Renal pelvis (tissue), 12 donors: Measurements from ENCODE around the gene AP4B1. TPM values are rescaled to one million over a fixed set of nuclear protein-coding genes. Genes with fewer than 3 reads are reported as not detected.
"Not testable (repeated sequence)": the region's sequence is repeated elsewhere in the genome, so short reads cannot be mapped to it uniquely, and the experiment has no call there.

ENCODE experiments used
- DNase-seq: peaks from one replicate; pipeline ENCODE4 v3.0.0-alpha.2; 2013
- long read RNA-seq, 16 experiments: transcript quantifications; one replicate each; lab custom pipeline, GENCODE V29; 2026
- polyA plus RNA-seq, 3 donors: library from polyadenylated mRNA; unstranded; fragments of 120-200 nt; gene quantifications; one replicate each; pipeline ENCODE4 v1.2.1, GENCODE V29; 2013; ENCODE audit not compliant: insufficient read length in 3 of 3

AP4B1 gene
- 10 to 100 TPM; 24.8 to 47.2 (median 43.7) TPM for polyA plus RNA-seq
- long read RNA-seq, donor 1, partial matches to known transcripts, result 12 of 14 reads
- long read RNA-seq, donor 1, other reads (novel, unspliced or antisense), result 0 of 14 reads
- long read RNA-seq, donor 2, partial matches to known transcripts, result 10 of 10 reads
- long read RNA-seq, donor 2, other reads (novel, unspliced or antisense), result 0 of 10 reads
- long read RNA-seq, donor 3, partial matches to known transcripts, result 6 of 7 reads
- long read RNA-seq, donor 3, other reads (novel, unspliced or antisense), result 0 of 7 reads
- long read RNA-seq, donor 4, partial matches to known transcripts, result 15 of 21 reads
- long read RNA-seq, donor 4, other reads (novel, unspliced or antisense), result 0 of 21 reads
- long read RNA-seq, donor 5, partial matches to known transcripts, result 0 of 1 reads
- long read RNA-seq, donor 5, other reads (novel, unspliced or antisense), result 0 of 1 reads
- long read RNA-seq, donor 6, result 0 reads
- long read RNA-seq, donor 7, result 0 reads
- long read RNA-seq, donor 8, partial matches to known transcripts, result 13 of 13 reads
- long read RNA-seq, donor 8, other reads (novel, unspliced or antisense), result 0 of 13 reads
- long read RNA-seq, donor 9, partial matches to known transcripts, result 12 of 16 reads
- long read RNA-seq, donor 9, other reads (novel, unspliced or antisense), result 0 of 16 reads
- long read RNA-seq, donor 10, partial matches to known transcripts, result 29 of 31 reads
- long read RNA-seq, donor 10, other reads (novel, unspliced or antisense), result 0 of 31 reads
- long read RNA-seq, donor 11, partial matches to known transcripts, result 0 of 1 reads
- long read RNA-seq, donor 11, other reads (novel, unspliced or antisense), result 0 of 1 reads
- long read RNA-seq, donor 12, partial matches to known transcripts, result 26 of 28 reads
- long read RNA-seq, donor 12, other reads (novel, unspliced or antisense), result 0 of 28 reads
- long read RNA-seq, donor 13, partial matches to known transcripts, result 0 of 2 reads
- long read RNA-seq, donor 13, other reads (novel, unspliced or antisense), result 0 of 2 reads
- long read RNA-seq, donor 14, result 0 reads
- long read RNA-seq, donor 15, partial matches to known transcripts, result 24 of 30 reads
- long read RNA-seq, donor 15, other reads (novel, unspliced or antisense), result 0 of 30 reads
- long read RNA-seq, donor 16, partial matches to known transcripts, result 7 of 7 reads
- long read RNA-seq, donor 16, other reads (novel, unspliced or antisense), result 0 of 7 reads

GRCh38 chr1:113904674-113905434, at the start of gene AP4B1, which contains the start of gene DCLRE1B:
Gene AP4B1 (minus strand): TSS chr1:113904799. CDS start chr1:113904717, 82 bp downstream.
Gene DCLRE1B (plus strand): TSS chr1:113905326. CDS start chr1:113905587, 261 bp downstream.
- DNase-seq, result peak; percentile 100

- DNase-seq, result no peak
These were observed 47.1 kb upstream of the AP4B1 start for GRCh38 chr1:113951719-113952118.

GRCh38 chr1:113950908-113951307, 46.3 kb upstream of the AP4B1 start:
- no peak for DNase-seq

GRCh38 chr1:113949007-113949406, 44.4 kb upstream of the AP4B1 start:
- no peak for DNase-seq

GRCh38 chr1:113948151-113948550, 43.6 kb upstream of the AP4B1 start:
- not testable (repeated sequence) for DNase-seq

GRCh38 chr1:113947388-113948107, 42.9 kb upstream of the AP4B1 start:
- DNase-seq, result no peak

- DNase-seq, result no peak
These were observed 42.2 kb upstream of the AP4B1 start for GRCh38 chr1:113946678-113947387.

- no peak for DNase-seq
These were observed 41.5 kb upstream of the AP4B1 start for GRCh38 chr1:113946112-113946511.

- DNase-seq, result no peak
These were observed 40.7 kb upstream of the AP4B1 start for GRCh38 chr1:113945329-113945728.

GRCh38 chr1:113943028-113943811, 38.6 kb upstream of the AP4B1 start:
- DNase-seq, result no peak

- no peak for DNase-seq
These were observed 37.9 kb upstream of the AP4B1 start for GRCh38 chr1:113942527-113942926.

GRCh38 chr1:113941245-113941559, 36.6 kb upstream of the AP4B1 start:
- DNase-seq, result no peak

GRCh38 chr1:113940365-113941244, 36.0 kb upstream of the AP4B1 start:
- no peak for DNase-seq

GRCh38 chr1:113938192-113938591, 33.6 kb upstream of the AP4B1 start:
- no peak for DNase-seq

GRCh38 chr1:113937146-113937545, 32.5 kb upstream of the AP4B1 start:
- DNase-seq, result no peak

- DNase-seq, result no peak
These were observed 31.4 kb upstream of the AP4B1 start for GRCh38 chr1:113935970-113936369.

- no peak for DNase-seq
These were observed 30.6 kb upstream of the AP4B1 start for GRCh38 chr1:113935176-113935575.

GRCh38 chr1:113934511-113935055, 30.0 kb upstream of the AP4B1 start:
- DNase-seq, result no peak
